Measurements from ENCODE around the gene GPR162. TPM values are rescaled to one million over a fixed set of nuclear protein-coding genes. Genes with fewer than 3 reads are reported as not detected.

The GPR162 gene
- total RNA-seq, 4 donors from 2014 or later: 0.16 to 0.31 (median 0.20) TPM; not detected in 1

- Histone ChIP-seq H3K27me3 (no peaks in the 10 kb centered on the region), H3K9me3 (no peaks in the 10 kb centered on the region), H3K4me3 (no peak overlapping the region), H3K4me1 (peaks cover under 1 to 3% of the 10 kb centered on the region in 2 donors), H3K36me3 (peaks cover 0 to 85% of the 10 kb centered on the region in 2 donors), H3K27ac (no peak overlapping the region)
- in situ Hi-C loops (cut with MboI; ENCODE audit: low sequenced_read_pairs in 4 of 4): no loop called here
- intact Hi-C loops (cut with DNase I; ENCODE audit: low total_unique reads): loop anchor here (10.0 kb wide), 1 partner anchor 304 kb away; the partner anchor contains the start of gene IFFO1
- TF ChIP-seq, protein P1, sequence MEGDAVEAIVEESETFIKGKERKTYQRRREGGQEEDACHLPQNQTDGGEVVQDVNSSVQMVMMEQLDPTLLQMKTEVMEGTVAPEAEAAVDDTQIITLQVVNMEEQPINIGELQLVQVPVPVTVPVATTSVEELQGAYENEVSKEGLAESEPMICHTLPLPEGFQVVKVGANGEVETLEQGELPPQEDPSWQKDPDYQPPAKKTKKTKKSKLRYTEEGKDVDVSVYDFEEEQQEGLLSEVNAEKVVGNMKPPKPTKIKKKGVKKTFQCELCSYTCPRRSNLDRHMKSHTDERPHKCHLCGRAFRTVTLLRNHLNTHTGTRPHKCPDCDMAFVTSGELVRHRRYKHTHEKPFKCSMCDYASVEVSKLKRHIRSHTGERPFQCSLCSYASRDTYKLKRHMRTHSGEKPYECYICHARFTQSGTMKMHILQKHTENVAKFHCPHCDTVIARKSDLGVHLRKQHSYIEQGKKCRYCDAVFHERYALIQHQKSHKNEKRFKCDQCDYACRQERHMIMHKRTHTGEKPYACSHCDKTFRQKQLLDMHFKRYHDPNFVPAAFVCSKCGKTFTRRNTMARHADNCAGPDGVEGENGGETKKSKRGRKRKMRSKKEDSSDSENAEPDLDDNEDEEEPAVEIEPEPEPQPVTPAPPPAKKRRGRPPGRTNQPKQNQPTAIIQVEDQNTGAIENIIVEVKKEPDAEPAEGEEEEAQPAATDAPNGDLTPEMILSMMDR (IDR thresholded peaks at IDR 0.05 in 4 of 5, conservative IDR thresholded peaks at IDR 0.05 in 1 of 5): no peak
- TF ChIP-seq POLR2A (IDR thresholded peaks at IDR 0.05): no peak
- DNase-seq (no peak), ATAC-seq (no peak)
Observed at GRCh38 chr12:6858799-6859198, 37.2 kb downstream of the GPR162 start.

GRCh38 chr12:6860116-6860515, 38.5 kb downstream of the GPR162 start:
- Histone ChIP-seq H3K27ac (no peak overlapping the region), H3K9me3 (no peaks in the 10 kb centered on the region), H3K36me3 (peaks cover 0 to 98% of the 10 kb centered on the region in 2 donors), H3K27me3 (no peaks in the 10 kb centered on the region), H3K4me1 (no peaks in the 10 kb centered on the region), H3K4me3 (no peak overlapping the region)
- in situ Hi-C loops (cut with MboI; ENCODE audit: low sequenced_read_pairs in 4 of 4): no loop called here
- no peak for ATAC-seq
- intact Hi-C loops (cut with DNase I; ENCODE audit: low total_unique reads): no loop called here
- no peak for DNase-seq
- TF ChIP-seq, protein P1 (IDR thresholded peaks at IDR 0.05 in 4 of 5, conservative IDR thresholded peaks at IDR 0.05 in 1 of 5): no peak
- TF ChIP-seq POLR2A (IDR thresholded peaks at IDR 0.05): no peak

GRCh38 chr12:6860942-6861341, 39.3 kb downstream of the GPR162 start:
- intact Hi-C loops (cut with DNase I; ENCODE audit: low total_unique reads): no loop called here
- TF ChIP-seq POLR2A (IDR thresholded peaks at IDR 0.05): no peak
- TF ChIP-seq, protein P1 (IDR thresholded peaks at IDR 0.05 in 4 of 5, conservative IDR thresholded peaks at IDR 0.05 in 1 of 5): no peak
- ATAC-seq: no peak

GRCh38 chr12:6861391-6861790, 39.8 kb downstream of the GPR162 start:
- ATAC-seq: no peak
- no peak overlapping the region for H3K4me3 ChIP-seq
- H3K9me3 ChIP-seq: no peaks in the 10 kb centered on the region
- TF ChIP-seq POLR2A (IDR thresholded peaks at IDR 0.05): no peak
- TF ChIP-seq, protein P1 (IDR thresholded peaks at IDR 0.05 in 4 of 5, conservative IDR thresholded peaks at IDR 0.05 in 1 of 5): no peak
- no peak overlapping the region for H3K27ac ChIP-seq
- intact Hi-C loops (cut with DNase I; ENCODE audit: low total_unique reads) (no loop called here), in situ Hi-C loops (cut with MboI; ENCODE audit: low sequenced_read_pairs in 4 of 4) (no loop called here)
- H3K27me3 ChIP-seq: no peaks in the 10 kb centered on the region
- peaks cover 0 to 99% of the 10 kb centered on the region in 2 donors for H3K36me3 ChIP-seq
- DNase-seq: no peak
- H3K4me1 ChIP-seq: peaks cover 0 to under 1% of the 10 kb centered on the region in 2 donors

More at GRCh38 chr12:6860942-6861341, 39.3 kb downstream of the GPR162 start:
- in situ Hi-C loops (cut with MboI; ENCODE audit: low sequenced_read_pairs in 4 of 4): no loop called here
- Histone ChIP-seq H3K4me3 (no peak overlapping the region), H3K4me1 (no peaks in the 10 kb centered on the region), H3K27me3 (no peaks in the 10 kb centered on the region), H3K27ac (no peak overlapping the region), H3K36me3 (peaks cover 0 to 100% of the 10 kb centered on the region in 2 donors), H3K9me3 (no peaks in the 10 kb centered on the region)
- DNase-seq: no peak

DNA sequence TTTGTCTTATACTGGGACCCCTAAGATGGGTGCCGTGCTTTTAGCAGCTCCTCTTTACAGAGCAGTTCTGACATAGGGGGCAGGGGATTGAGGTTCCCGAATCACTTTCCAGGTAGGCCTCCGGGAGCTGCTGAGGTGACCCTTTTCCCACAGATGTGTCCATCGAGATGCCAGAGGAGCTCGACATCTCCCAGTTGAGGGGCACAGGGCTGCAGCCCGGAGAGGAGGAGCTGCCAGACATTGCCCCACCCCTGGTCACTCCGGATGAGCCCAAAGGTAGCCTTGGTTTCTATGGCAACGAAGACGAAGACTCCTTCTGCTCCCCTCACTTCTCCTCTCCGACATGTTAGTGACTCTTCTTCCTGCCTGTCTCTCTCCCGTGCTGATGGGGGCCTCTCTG, 41.4 kb downstream of the GPR162 start:
- in situ Hi-C loops (cut with MboI; ENCODE audit: low sequenced_read_pairs in 4 of 4): no loop called here
- Histone ChIP-seq H3K9me3 (no peaks in the 10 kb centered on the region), H3K4me1 (peaks cover 6 to 7% of the 10 kb centered on the region in 2 donors), H3K4me3 (no peak overlapping the region), H3K36me3 (peaks cover 0 to 82% of the 10 kb centered on the region in 2 donors), H3K27ac (no peak overlapping the region), H3K27me3 (no peaks in the 10 kb centered on the region)
- no peak for ATAC-seq
- TF ChIP-seq POLR2A (IDR thresholded peaks at IDR 0.05): no peak
- TF ChIP-seq, protein P1 (IDR thresholded peaks at IDR 0.05 in 4 of 5, conservative IDR thresholded peaks at IDR 0.05 in 1 of 5): no peak
- no peak for DNase-seq
- intact Hi-C loops (cut with DNase I; ENCODE audit: low total_unique reads): no loop called here

Measured in gastrocnemius medialis (tissue), 4 donors.